ENCODE data around the gene MAP4K1. TPM values are rescaled to one million over a fixed set of nuclear protein-coding genes. Genes with fewer than 3 reads are reported as not detected.

Gene MAP4K1
- total RNA-seq, 1 donor from 2014 or later, result 1.7 TPM

GRCh38 chr19:38663957-38664502 is 46.3 kb upstream of the MAP4K1 start:
- Histone ChIP-seq H3K9ac (ENCODE audit: low read length) (peak overlapping the region; percentile 77), H2AFZ (ENCODE audit: low read depth, low read length) (no peak overlapping the region), H3K79me2 (ENCODE audit: insufficient read depth, low read length) (peaks cover 98% of the 10 kb centered on the region), H3K27ac (ENCODE audit: low read depth, low read length) (peak overlapping the region; percentile 86), H3K9me3 (ENCODE audit: insufficient read depth, low read depth, low read length) (no peaks in the 10 kb centered on the region), H3K27me3 (ENCODE audit: insufficient read depth, low read length) (no peaks in the 10 kb centered on the region), H3K4me2 (ENCODE audit: low read length) (peak overlapping the region; percentile 70), H4K20me1 (ENCODE audit: insufficient read depth, low read length) (peaks cover 72% of the 10 kb centered on the region), H3K36me3 (ENCODE audit: insufficient read depth, low read length) (peaks cover 3% of the 10 kb centered on the region), H3K4me1 (ENCODE audit: insufficient read depth, low read length) (peaks cover 87% of the 10 kb centered on the region), H3K4me3 (ENCODE audit: insufficient read depth, low read depth, low read length) (no peak overlapping the region)
- peaks cover 90% of the 10 kb centered on the region for H3K4me1 Mint-ChIP-seq (ENCODE audit: low read depth, unreplicated experiment)
- DNase-seq (ENCODE audit: low read depth) (no peak), FAIRE-seq (no peak)
- peak overlapping the region; percentile 81 for H3K27ac Mint-ChIP-seq (ENCODE audit: unreplicated experiment)
- no peaks in the 10 kb centered on the region for H3K9me3 Mint-ChIP-seq (ENCODE audit: unreplicated experiment)
- peaks cover 12% of the 10 kb centered on the region for H3K36me3 Mint-ChIP-seq (ENCODE audit: low read depth, unreplicated experiment)
- peak overlapping the region; percentile 34 for H3K4me3 Mint-ChIP-seq (ENCODE audit: unreplicated experiment)
- no peaks in the 10 kb centered on the region for H3K27me3 Mint-ChIP-seq (ENCODE audit: low read depth, unreplicated experiment)
- TF ChIP-seq EZH2 (IDR thresholded peaks at IDR 0.05; ENCODE audit: insufficient read depth, low read length), result no peak
- no peak for TF ChIP-seq CTCF (IDR thresholded peaks at IDR 0.05; ENCODE audit: insufficient read depth, low read depth, low read length)

- Histone ChIP-seq H3K79me2 (ENCODE audit: insufficient read depth, low read length) (peaks cover 92% of the 10 kb centered on the region), H3K9ac (ENCODE audit: low read length) (peak overlapping the region; percentile 77), H3K9me3 (ENCODE audit: insufficient read depth, low read depth, low read length) (no peaks in the 10 kb centered on the region), H3K4me3 (ENCODE audit: insufficient read depth, low read depth, low read length) (no peak overlapping the region), H3K27ac (ENCODE audit: low read depth, low read length) (no peak overlapping the region), H2AFZ (ENCODE audit: low read depth, low read length) (no peak overlapping the region), H4K20me1 (ENCODE audit: insufficient read depth, low read length) (peaks cover 65% of the 10 kb centered on the region), H3K4me1 (ENCODE audit: insufficient read depth, low read length) (peaks cover 87% of the 10 kb centered on the region), H3K27me3 (ENCODE audit: insufficient read depth, low read length) (no peaks in the 10 kb centered on the region), H3K36me3 (ENCODE audit: insufficient read depth, low read length) (peaks cover 3% of the 10 kb centered on the region), H3K4me2 (ENCODE audit: low read length) (peak overlapping the region; percentile 70)
- TF ChIP-seq EZH2 (IDR thresholded peaks at IDR 0.05; ENCODE audit: insufficient read depth, low read length), result no peak
- no peak for TF ChIP-seq CTCF (IDR thresholded peaks at IDR 0.05; ENCODE audit: insufficient read depth, low read depth, low read length)
- peaks cover 9% of the 10 kb centered on the region for H3K36me3 Mint-ChIP-seq (ENCODE audit: low read depth, unreplicated experiment)
- no peak for FAIRE-seq
- no peaks in the 10 kb centered on the region for H3K27me3 Mint-ChIP-seq (ENCODE audit: low read depth, unreplicated experiment)
- H3K4me1 Mint-ChIP-seq (ENCODE audit: low read depth, unreplicated experiment), result peaks cover 89% of the 10 kb centered on the region
- H3K4me3 Mint-ChIP-seq (ENCODE audit: unreplicated experiment), result no peak overlapping the region
- H3K27ac Mint-ChIP-seq (ENCODE audit: unreplicated experiment), result peak overlapping the region; percentile 91
- H3K9me3 Mint-ChIP-seq (ENCODE audit: unreplicated experiment), result no peaks in the 10 kb centered on the region
- no peak for DNase-seq (ENCODE audit: low read depth)
These were observed 45.5 kb upstream of the MAP4K1 start for GRCh38 chr19:38663156-38663651.

GRCh38 chr19:38662537-38663155 is 44.9 kb upstream of the MAP4K1 start:
- H3K27me3 ChIP-seq (ENCODE audit: insufficient read depth, low read length), result no peaks in the 10 kb centered on the region
- H3K9me3 ChIP-seq (ENCODE audit: insufficient read depth, low read depth, low read length), result no peaks in the 10 kb centered on the region
- peak overlapping the region; percentile 10 for H3K9ac ChIP-seq (ENCODE audit: low read length)
- H3K9me3 Mint-ChIP-seq (ENCODE audit: unreplicated experiment), result no peaks in the 10 kb centered on the region
- H3K4me1 ChIP-seq (ENCODE audit: insufficient read depth, low read length), result peaks cover 87% of the 10 kb centered on the region
- no peak overlapping the region for H3K4me3 ChIP-seq (ENCODE audit: insufficient read depth, low read depth, low read length)
- no peak overlapping the region for H2AFZ ChIP-seq (ENCODE audit: low read depth, low read length)
- H3K36me3 ChIP-seq (ENCODE audit: insufficient read depth, low read length), result peaks cover 3% of the 10 kb centered on the region
- no peak for TF ChIP-seq CTCF (IDR thresholded peaks at IDR 0.05; ENCODE audit: insufficient read depth, low read depth, low read length)
- no peak for TF ChIP-seq EZH2 (IDR thresholded peaks at IDR 0.05; ENCODE audit: insufficient read depth, low read length)
- peak overlapping the region; percentile 50 for H3K4me3 Mint-ChIP-seq (ENCODE audit: unreplicated experiment)
- peak overlapping the region; percentile 10 for H3K4me2 ChIP-seq (ENCODE audit: low read length)
- H3K4me1 Mint-ChIP-seq (ENCODE audit: low read depth, unreplicated experiment), result peaks cover 89% of the 10 kb centered on the region
- peaks cover 13% of the 10 kb centered on the region for H3K36me3 Mint-ChIP-seq (ENCODE audit: low read depth, unreplicated experiment)
- FAIRE-seq (no peak), DNase-seq (ENCODE audit: low read depth) (no peak)
- peak overlapping the region; percentile 28 for H3K27ac ChIP-seq (ENCODE audit: low read depth, low read length)
- H3K79me2 ChIP-seq (ENCODE audit: insufficient read depth, low read length), result peaks cover 92% of the 10 kb centered on the region
- H3K27ac Mint-ChIP-seq (ENCODE audit: unreplicated experiment), result peak overlapping the region; percentile 91
- H4K20me1 ChIP-seq (ENCODE audit: insufficient read depth, low read length), result peaks cover 60% of the 10 kb centered on the region
- no peaks in the 10 kb centered on the region for H3K27me3 Mint-ChIP-seq (ENCODE audit: low read depth, unreplicated experiment)

All from astrocyte (in vitro differentiated cells and primary cell).